ENCODE data around the gene SLC45A3. TPM values are rescaled to one million over a fixed set of nuclear protein-coding genes. Genes with fewer than 3 reads are reported as not detected.

SLC45A3 gene
- total and polyA plus RNA-seq, 2 of the 4 experiments (the other 2 are of a cell fraction): 1.4 to 2.5 TPM

DNA sequence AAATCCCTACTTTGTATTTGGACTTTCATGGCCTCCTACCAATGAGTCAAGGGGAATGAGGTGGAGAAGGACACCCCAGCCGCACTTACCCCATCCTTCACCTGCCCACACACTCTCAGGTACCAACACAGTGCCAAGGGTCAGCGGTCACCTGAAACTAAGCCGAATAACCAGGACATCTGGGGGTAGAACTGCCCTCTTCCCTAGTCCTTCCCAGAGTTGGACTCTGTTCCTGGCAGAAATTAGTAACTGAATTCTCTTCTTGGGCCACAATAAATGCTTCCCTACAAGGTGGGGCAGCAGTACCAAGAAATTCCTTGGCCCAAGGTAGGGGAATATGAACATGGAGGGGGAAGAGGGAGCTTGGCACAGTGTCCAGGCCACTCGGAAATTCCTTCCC, 7.3 kb downstream of the SLC45A3 start:
- Histone ChIP-seq H3K18ac (ENCODE audit: low read depth, low read length) (no peak overlapping the region), H3K4me3 (ENCODE audit: insufficient read depth, low read depth, low read length) (no peak overlapping the region), H2AFZ (replicated peaks; ENCODE audit: low read length, poor library complexity) (no peak overlapping the region), H2BK5ac (ENCODE audit: low read depth, low read length, poor library complexity, severe bottlenecking) (no peak overlapping the region), H3K27ac (ENCODE audit: insufficient read depth, low read length) (no peak overlapping the region), H4K5ac (ENCODE audit: low read depth, low read length) (no peak overlapping the region), H4K91ac (ENCODE audit: insufficient read depth, low read depth, low read length) (no peak overlapping the region), H2BK120ac (ENCODE audit: low read depth, low read length) (no peak overlapping the region), H3K14ac (replicated peaks; ENCODE audit: low read depth, low read length) (no peak overlapping the region), H3K56ac (ENCODE audit: extremely low read depth, insufficient read depth, low read length) (no peak overlapping the region), H3K4me1 (ENCODE audit: control insufficient read depth, insufficient read depth, low read length) (peaks cover 4% of the 10 kb centered on the region; the same call in 1 of the 2 replicates), H2BK20ac (ENCODE audit: low read depth, low read length) (no peak overlapping the region), H4K20me1 (ENCODE audit: insufficient read depth, low read length) (no peaks in the 10 kb centered on the region), H3K4ac (ENCODE audit: low read depth, low read length) (no peak overlapping the region), H3K9me3 (ENCODE audit: control insufficient read depth, insufficient read depth, low read length) (no peaks in the 10 kb centered on the region), H3K23ac (ENCODE audit: low read depth, low read length) (no peak overlapping the region; the same call in 1 of the 2 replicates), H2AK9ac (replicated peaks; ENCODE audit: low read depth, low read length, poor library complexity) (no peak overlapping the region), H3K9me1 (ENCODE audit: insufficient read depth, low read length) (no peaks in the 10 kb centered on the region; the same call in 1 of the 2 replicates), H4K8ac (ENCODE audit: low read depth in 2 of 2, low read length in 2 of 2) (no peak overlapping the region), H3K9ac (ENCODE audit: low read depth, low read length) (no peak overlapping the region), H2BK15ac (ENCODE audit: low read depth, low read length) (no peak overlapping the region), H2AK5ac (ENCODE audit: low read depth, low read length) (no peak overlapping the region), H3K27me3 (ENCODE audit: control insufficient read depth, insufficient read depth, low read length) (no peaks in the 10 kb centered on the region), H3K79me1 (ENCODE audit: low read depth in 1 of 2, low read length in 2 of 2) (peaks cover 2 to 5% of the 10 kb centered on the region in 2 experiments; a peak in 2 of 4 replicates), H3K36me3 (ENCODE audit: control insufficient read depth, insufficient read depth, low read length) (no peaks in the 10 kb centered on the region), H3K4me2 (ENCODE audit: low read depth, low read length) (no peak overlapping the region)
- dilution Hi-C loops (cut with HindIII; ENCODE audit: low sequenced_read_pairs, unreplicated experiment) (no loop called here), in situ Hi-C loops (cut with MboI; ENCODE audit: low sequenced_read_pairs) (loop anchor here (25.0 kb wide), 2 partner anchors 239 to 439 kb away; partner anchors contain the start of gene AVPR1B), intact Hi-C loops (cut with micrococcal nuclease) (no loop called here)
- ChIA-PET CTCF (no interaction called here), POLR2A (ENCODE audit: unreplicated experiment) (no interaction called here)
- ATAC-seq (ENCODE audit: low read depth): no peak
- no peak for TF ChIP-seq NFE2L2 (IDR thresholded peaks at IDR 0.05; ENCODE audit: low read depth, low read length)
- no peak for TF ChIP-seq MXI1 (IDR thresholded peaks at IDR 0.05; ENCODE audit: borderline replicate concordance, low read depth, low read length)
- no peak for TF ChIP-seq MAZ (IDR thresholded peaks at IDR 0.05; ENCODE audit: borderline replicate concordance, low read depth, low read length)
- no peak for TF ChIP-seq RCOR1 (IDR thresholded peaks at IDR 0.05; ENCODE audit: insufficient replicate concordance, low read length)
- TF ChIP-seq RFX5 (IDR thresholded peaks at IDR 0.05; ENCODE audit: low read depth, low read length): no peak
- TF ChIP-seq, protein P1, sequence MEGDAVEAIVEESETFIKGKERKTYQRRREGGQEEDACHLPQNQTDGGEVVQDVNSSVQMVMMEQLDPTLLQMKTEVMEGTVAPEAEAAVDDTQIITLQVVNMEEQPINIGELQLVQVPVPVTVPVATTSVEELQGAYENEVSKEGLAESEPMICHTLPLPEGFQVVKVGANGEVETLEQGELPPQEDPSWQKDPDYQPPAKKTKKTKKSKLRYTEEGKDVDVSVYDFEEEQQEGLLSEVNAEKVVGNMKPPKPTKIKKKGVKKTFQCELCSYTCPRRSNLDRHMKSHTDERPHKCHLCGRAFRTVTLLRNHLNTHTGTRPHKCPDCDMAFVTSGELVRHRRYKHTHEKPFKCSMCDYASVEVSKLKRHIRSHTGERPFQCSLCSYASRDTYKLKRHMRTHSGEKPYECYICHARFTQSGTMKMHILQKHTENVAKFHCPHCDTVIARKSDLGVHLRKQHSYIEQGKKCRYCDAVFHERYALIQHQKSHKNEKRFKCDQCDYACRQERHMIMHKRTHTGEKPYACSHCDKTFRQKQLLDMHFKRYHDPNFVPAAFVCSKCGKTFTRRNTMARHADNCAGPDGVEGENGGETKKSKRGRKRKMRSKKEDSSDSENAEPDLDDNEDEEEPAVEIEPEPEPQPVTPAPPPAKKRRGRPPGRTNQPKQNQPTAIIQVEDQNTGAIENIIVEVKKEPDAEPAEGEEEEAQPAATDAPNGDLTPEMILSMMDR (conservative IDR thresholded peaks at IDR 0.05; ENCODE audit: low read depth, low read length): no peak
- TF ChIP-seq FOS (IDR thresholded peaks at IDR 0.05; ENCODE audit: low read depth, low read length): no peak
- no peak for TF ChIP-seq USF2 (IDR thresholded peaks at IDR 0.05; ENCODE audit: low read depth, low read length)
- DNase-seq: no peak
- BruUV-seq (replicated peaks): no TSS peak
- no CpG with 5 or more reads among the region's 4 CpGs for WGBS, 2 experiments (ENCODE audit: extremely low coverage in 2 of 2, insufficient read length in 1 of 2)

All from IMR-90 (cell line).